Smooth muscle cell (in vitro differentiated cells): Measurements from ENCODE around the gene DCPS. TPM values are rescaled to one million over a fixed set of nuclear protein-coding genes. Genes with fewer than 3 reads are reported as not detected.

ENCODE experiments used
- DNase-seq: peaks from one replicate; lab custom pipeline; 2025; ENCODE audit not compliant: unreplicated experiment; lab: John Stamatoyannopoulos, UW
- H2AFZ ChIP-seq: fragments of 200-600 bp; sonication (generic); 2 replicates; pipeline ENCODE4 v1.6.0; 2016; ENCODE audit warnings: antibody characterized with exemption, low read depth, mild to moderate bottlenecking
- H3F3A ChIP-seq: fragments of 200-600 bp; sonication (generic); 2 replicates; pipeline ENCODE4 v1.6.0; 2017; ENCODE audit warnings: antibody characterized with exemption, low read depth
- H3K27ac ChIP-seq: fragments of 200-600 bp; sonication (generic); 2 replicates; pipeline ENCODE4 v1.5.1; 2016; ENCODE audit warnings: low read depth, mild to moderate bottlenecking
- H3K27me3 ChIP-seq: fragments of 200-600 bp; sonication (generic); 2 replicates; pipeline ENCODE4 v1.6.1; 2016; ENCODE audit warnings: low read depth, mild to moderate bottlenecking
- H3K36me3 ChIP-seq: fragments of 200-600 bp; sonication (generic); 2 replicates; pipeline ENCODE4 v1.5.1; 2016; ENCODE audit warnings: low read depth
- H3K4me1 ChIP-seq: fragments of 200-600 bp; sonication (generic); 2 replicates; pipeline ENCODE4 v1.5.1; 2016; ENCODE audit warnings: low read depth
- H3K4me2 ChIP-seq: fragments of 200-600 bp; sonication (generic); 2 replicates; pipeline ENCODE4 v1.6.0; 2016; ENCODE audit warnings: mild to moderate bottlenecking
- H3K4me3 ChIP-seq: fragments of 200-600 bp; sonication (generic); 2 replicates; pipeline ENCODE4 v1.5.1; 2016; ENCODE audit warnings: mild to moderate bottlenecking
- H3K79me2 ChIP-seq: fragments of 200-600 bp; sonication (generic); 2 replicates; pipeline ENCODE4 v1.6.0; 2016; ENCODE audit warnings: low read depth, mild to moderate bottlenecking
- H3K9ac ChIP-seq: fragments of 200-600 bp; sonication (generic); 2 replicates; pipeline ENCODE4 v1.6.0; 2016; ENCODE audit warnings: low read depth
- H3K9me3 ChIP-seq: fragments of 200-600 bp; sonication (generic); replicated peaks from 2 replicates; pipeline ENCODE4 v1.5.1; 2016; ENCODE audit warnings: low read depth
- H4K20me1 ChIP-seq: fragments of 200-600 bp; sonication (generic); 2 replicates; pipeline ENCODE4 v1.6.0; 2016; ENCODE audit warnings: low read depth
- WGBS: methylation state at CpG from one replicate; pipeline ENCODE4 v1.1.7; 2016; ENCODE audit warnings: low lambda C conversion rate; 5-methylcytosine and 5-hydroxymethylcytosine counted together
- polyA plus RNA-seq: library from polyadenylated mRNA; unstranded; fragments of >200 nt; fragmentation: Nextera tagmentation; extraction: Ambion mirVana; gene quantifications from 2 replicates; pipeline ENCODE4 v1.2.1, GENCODE V29; 2016
- total RNA-seq: library from RNA; depleted of rRNA; stranded (reverse); fragments of >200 nt; gene quantifications from 2 replicates; pipeline ENCODE4 v1.2.3, GENCODE V29; 2014
- TF ChIP-seq, protein P1 (sequence below): fragments of 200-600 bp; sonication (generic); IDR thresholded peaks from 2 replicates; pipeline ENCODE4 v1.5.1; 2017; ENCODE audit warnings: borderline replicate concordance, mild to moderate bottlenecking, antibody characterized with exemption; ENCODE audit not compliant: insufficient read depth, poor library complexity, severe bottlenecking

DCPS gene
- total and polyA plus RNA-seq, 2 experiments from 2014 or later: 19.0 to 25.4 TPM

DNA sequence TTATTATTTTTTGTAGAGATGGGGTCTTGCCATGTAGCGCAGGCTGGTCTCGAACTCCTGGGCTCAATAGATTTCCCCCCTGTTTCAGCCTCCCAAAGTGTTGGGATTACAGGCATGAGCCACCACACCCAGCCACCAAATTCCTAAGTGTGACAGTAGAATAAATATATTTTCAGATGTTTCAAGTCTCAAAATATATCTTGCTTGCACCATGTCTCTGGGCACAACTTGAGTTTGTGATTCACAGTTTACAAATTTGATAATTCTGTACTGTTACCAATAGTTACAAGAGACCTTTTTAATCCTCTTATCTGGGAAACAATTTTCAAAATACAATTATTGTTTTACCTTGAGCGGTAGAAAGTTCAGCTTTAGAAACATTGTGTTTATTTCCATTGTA is 19.1 kb downstream of the DCPS start:
- Histone ChIP-seq H3K4me2 (no peak overlapping the region), H3K4me3 (no peak overlapping the region), H3K27ac (no peak overlapping the region), H3K79me2 (peaks cover 5% of the 10 kb centered on the region), H3F3A (peaks cover 22% of the 10 kb centered on the region), H2AFZ (no peak overlapping the region), H3K9ac (no peak overlapping the region), H3K27me3 (no peaks in the 10 kb centered on the region), H3K4me1 (no peaks in the 10 kb centered on the region), H3K9me3 (no peaks in the 10 kb centered on the region), H4K20me1 (no peaks in the 10 kb centered on the region), H3K36me3 (no peaks in the 10 kb centered on the region)
- TF ChIP-seq, protein P1, sequence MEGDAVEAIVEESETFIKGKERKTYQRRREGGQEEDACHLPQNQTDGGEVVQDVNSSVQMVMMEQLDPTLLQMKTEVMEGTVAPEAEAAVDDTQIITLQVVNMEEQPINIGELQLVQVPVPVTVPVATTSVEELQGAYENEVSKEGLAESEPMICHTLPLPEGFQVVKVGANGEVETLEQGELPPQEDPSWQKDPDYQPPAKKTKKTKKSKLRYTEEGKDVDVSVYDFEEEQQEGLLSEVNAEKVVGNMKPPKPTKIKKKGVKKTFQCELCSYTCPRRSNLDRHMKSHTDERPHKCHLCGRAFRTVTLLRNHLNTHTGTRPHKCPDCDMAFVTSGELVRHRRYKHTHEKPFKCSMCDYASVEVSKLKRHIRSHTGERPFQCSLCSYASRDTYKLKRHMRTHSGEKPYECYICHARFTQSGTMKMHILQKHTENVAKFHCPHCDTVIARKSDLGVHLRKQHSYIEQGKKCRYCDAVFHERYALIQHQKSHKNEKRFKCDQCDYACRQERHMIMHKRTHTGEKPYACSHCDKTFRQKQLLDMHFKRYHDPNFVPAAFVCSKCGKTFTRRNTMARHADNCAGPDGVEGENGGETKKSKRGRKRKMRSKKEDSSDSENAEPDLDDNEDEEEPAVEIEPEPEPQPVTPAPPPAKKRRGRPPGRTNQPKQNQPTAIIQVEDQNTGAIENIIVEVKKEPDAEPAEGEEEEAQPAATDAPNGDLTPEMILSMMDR: no peak
- 95% methylated on average over 3 of the region's 3 CpGs for WGBS
- no peak for DNase-seq

DNA sequence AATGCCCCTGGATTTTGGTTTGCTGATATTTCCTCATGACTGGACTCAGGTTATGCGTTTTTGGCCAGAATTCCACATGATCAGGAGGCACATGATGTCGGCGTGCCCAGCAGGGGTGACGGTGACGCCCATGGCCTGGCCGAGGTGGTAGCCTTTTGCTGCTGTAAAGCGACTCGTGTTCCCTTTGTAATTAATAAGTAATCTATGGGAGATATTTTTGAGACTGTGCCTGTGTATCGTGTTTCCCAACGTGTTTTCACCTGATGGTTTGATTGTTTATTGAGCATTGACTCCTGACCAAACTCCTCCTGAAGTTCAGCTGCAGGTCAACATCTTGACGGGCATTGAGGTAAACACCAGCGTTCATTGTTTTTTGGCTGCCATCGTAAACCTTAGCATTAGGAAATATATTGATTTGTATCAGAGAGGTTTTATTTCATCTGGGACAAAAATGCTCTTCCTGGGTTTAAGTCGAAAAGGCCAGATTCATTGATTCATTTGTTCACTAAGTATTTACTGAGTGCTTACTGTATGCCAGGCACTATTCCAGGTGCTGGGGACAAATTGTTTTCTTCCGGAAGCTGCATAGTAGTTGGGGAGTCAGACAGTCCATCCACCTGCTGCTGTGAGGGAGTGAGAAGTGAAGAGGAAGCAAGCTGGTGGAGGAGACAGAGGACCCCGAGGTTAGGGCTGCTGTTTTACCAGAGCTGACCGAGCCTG is 23.6 kb downstream of the DCPS start:
- Histone ChIP-seq H3K4me1 (no peaks in the 10 kb centered on the region), H3K36me3 (no peaks in the 10 kb centered on the region), H3K4me3 (no peak overlapping the region), H3K27me3 (no peaks in the 10 kb centered on the region), H2AFZ (no peak overlapping the region), H4K20me1 (no peaks in the 10 kb centered on the region), H3K9me3 (no peaks in the 10 kb centered on the region), H3K27ac (no peak overlapping the region), H3K4me2 (no peak overlapping the region), H3F3A (peaks cover 8% of the 10 kb centered on the region), H3K9ac (no peak overlapping the region), H3K79me2 (no peaks in the 10 kb centered on the region)
- 97% methylated on average over 17 of the region's 17 CpGs for WGBS
- DNase-seq: no peak
- TF ChIP-seq, protein P1: no peak

DNA sequence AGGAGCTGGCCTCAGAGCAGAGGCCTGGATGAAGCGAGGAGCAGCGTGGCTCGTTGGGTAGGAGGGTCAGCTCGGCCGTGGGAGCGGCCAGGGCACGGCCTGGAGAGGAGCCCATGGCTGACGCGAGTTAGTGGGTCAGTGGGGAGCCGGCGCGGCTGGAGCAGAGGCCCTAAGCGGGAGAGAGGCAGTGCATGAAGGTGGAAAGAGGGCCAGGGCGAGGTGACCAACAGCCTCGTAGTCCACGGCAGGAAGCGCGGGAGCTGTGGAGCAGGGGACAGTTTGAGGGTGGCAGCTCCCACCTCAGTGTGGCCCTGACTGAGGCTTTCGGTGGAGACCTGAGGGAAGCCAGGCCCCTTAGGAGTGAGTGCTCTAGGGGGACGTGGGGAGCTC is 24.1 kb downstream of the DCPS start:
- H2AFZ ChIP-seq: no peak overlapping the region
- H3K27me3 ChIP-seq: no peaks in the 10 kb centered on the region
- no peaks in the 10 kb centered on the region for H4K20me1 ChIP-seq
- no peak overlapping the region for H3K27ac ChIP-seq
- TF ChIP-seq, protein P1: no peak
- no peaks in the 10 kb centered on the region for H3K4me1 ChIP-seq
- DNase-seq: no peak
- no peaks in the 10 kb centered on the region for H3K9me3 ChIP-seq
- no peak overlapping the region for H3K4me2 ChIP-seq
- no peaks in the 10 kb centered on the region for H3K79me2 ChIP-seq
- no peak overlapping the region for H3K4me3 ChIP-seq
- WGBS: 94% methylated on average over 20 of the region's 20 CpGs
- H3K9ac ChIP-seq: no peak overlapping the region
- H3F3A ChIP-seq: peaks cover 12% of the 10 kb centered on the region
- H3K36me3 ChIP-seq: no peaks in the 10 kb centered on the region

DNA sequence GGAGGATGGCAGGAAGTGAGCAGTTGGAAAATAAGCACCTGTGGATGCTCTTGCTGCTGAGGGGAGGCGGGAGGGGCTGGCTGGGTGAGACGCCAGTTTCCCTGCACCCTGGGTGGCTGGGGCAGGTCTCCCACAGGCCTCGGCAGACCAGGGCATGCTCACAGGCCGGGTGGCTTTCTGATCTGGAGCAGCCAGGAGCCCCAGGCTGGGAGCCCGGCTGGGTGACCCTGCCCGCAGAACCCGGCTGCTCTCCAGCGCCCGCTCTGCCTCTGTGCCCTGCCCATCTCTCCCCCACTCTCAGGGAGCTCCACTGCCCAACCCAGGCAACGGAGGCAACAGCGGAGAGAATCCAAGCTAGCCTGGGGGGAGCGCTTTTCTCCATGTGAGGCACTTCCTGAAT is 24.6 kb downstream of the DCPS start:
- no peaks in the 10 kb centered on the region for H3K27me3 ChIP-seq
- no peaks in the 10 kb centered on the region for H3K9me3 ChIP-seq
- H3K4me2 ChIP-seq: no peak overlapping the region
- H3K4me3 ChIP-seq: no peak overlapping the region
- H2AFZ ChIP-seq: no peak overlapping the region
- no peaks in the 10 kb centered on the region for H3K79me2 ChIP-seq
- no peak for DNase-seq
- no peaks in the 10 kb centered on the region for H4K20me1 ChIP-seq
- no peaks in the 10 kb centered on the region for H3K4me1 ChIP-seq
- peaks cover 15% of the 10 kb centered on the region for H3F3A ChIP-seq
- TF ChIP-seq, protein P1: no peak
- H3K36me3 ChIP-seq: no peaks in the 10 kb centered on the region
- no peak overlapping the region for H3K27ac ChIP-seq
- H3K9ac ChIP-seq: no peak overlapping the region
- WGBS: 95% methylated on average over 12 of the region's 12 CpGs
